Stimulated activated CD4-positive, alpha-beta T cell treated with anti-CD3 and anti-CD28 coated beads, TNF-alpha, amount 100 ng/mL, for 24 hours (primary cell): ENCODE results near the gene USP32.
A peak's percentile ranks its signal among the peaks of the same experiment; 100 is the strongest.

Experiments
- DNase-seq, 3 experiments: peaks; one replicate each; pipeline ENCODE4 v3.0.0-alpha.2; 2020; ENCODE audit warnings: low read depth in 3 of 3

USP32 gene

DNA sequence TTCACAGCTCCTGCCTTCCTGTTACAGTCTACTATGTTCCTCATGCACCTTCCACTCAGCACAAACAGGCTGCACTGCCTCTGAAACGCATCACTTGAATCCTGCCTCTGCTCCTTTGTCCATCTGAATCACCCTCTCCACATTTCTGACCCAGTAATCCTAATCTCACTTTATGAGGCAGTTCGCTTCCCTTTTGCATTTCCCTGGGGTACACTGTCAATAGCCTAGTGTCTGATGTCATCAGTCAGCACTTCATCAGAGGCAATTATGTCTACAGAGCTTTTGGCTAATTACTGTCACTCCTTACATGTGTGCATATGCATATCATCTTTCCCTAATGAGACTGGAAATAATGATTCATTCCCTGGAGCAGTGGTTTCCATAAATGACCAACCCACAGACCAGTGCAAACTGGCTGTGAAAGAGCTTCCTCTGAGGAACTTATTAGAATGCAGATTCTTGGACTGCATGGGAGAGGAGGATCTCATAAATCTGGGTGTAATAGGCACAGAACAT lies 218.6 kb downstream of the USP32 start:
- no peak for DNase-seq

DNA sequence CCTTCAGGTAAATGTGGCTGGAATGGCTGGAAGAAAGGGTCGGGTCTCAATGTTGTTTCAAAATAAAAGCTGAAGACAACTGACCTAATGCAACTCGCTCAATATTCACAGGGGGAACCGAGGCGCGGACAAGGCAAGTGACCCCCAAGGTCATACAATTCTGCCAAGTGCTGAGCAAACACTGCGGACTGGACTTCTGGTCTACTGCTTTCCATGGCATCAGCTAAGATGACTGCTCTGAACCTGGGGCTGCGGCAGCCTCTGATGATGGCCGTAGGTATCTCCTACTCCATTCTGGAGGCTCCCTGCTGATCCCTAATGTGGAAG lies 220.2 kb downstream of the USP32 start:
- no peak for DNase-seq

- no peak for DNase-seq
Observed at GRCh38 chr17:60170835-60171752, 220.8 kb downstream of the USP32 start.

DNA sequence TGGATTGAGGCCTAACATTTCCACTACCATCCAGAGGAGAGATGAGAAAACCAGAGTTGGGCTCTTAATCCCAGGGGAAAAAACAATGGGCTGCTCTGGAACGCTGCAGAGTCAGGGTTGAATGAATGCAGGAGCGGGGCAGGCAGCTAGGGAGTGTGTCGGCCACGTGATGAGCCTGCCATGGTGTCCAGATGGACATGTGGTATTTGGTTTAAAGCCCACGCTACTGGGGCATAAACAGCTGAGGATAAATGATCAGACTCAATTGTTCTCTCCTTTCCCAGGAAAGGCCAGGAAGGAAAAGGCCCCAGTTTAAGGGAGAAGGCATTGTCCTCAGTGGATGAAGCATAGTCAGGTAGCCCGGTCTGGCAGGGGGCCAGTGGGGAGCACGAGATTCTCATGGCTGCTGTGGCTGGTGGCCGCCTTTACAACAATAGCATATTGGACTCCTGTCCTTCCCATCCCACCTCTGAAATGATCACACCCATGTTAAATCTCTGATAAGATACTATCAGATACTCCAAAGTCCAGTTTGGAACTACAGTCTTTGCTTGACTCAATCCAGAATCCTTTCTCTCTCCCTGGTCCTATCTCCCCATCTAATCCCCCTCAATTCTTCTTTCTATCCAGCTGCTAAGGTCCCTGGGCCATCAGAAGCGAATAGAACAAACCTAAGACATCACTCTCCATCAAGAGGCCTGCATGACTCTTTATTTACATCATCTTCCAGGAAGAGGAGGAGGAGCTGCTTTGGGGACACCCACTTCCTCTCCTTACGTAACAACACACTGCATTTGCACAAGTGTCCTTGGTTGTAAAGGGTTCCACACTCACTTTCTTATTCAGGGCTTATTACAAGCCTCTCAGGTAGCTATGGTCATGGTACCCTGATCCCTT lies 221.8 kb downstream of the USP32 start:
- no peak for DNase-seq

DNA sequence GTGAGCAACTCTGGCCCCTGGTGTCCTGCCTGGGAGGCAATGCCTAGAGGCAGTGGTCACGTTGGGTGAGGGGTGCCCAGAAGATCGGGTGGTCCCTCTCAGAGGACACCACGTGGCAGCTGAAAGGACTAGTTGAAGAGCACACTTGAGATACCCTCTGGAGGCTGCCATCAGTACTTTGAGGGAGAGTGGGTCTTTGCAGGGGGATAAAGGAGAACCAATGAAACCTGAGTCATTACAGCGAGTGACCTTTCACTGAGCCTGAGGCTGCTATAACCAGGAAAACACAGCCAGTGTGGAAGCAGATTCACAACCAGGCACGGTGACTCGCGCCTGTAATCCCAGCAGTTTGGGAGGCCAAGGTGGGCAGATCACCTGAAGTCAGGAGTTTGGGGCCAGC lies 223.3 kb downstream of the USP32 start:
- DNase-seq: no peak

DNA sequence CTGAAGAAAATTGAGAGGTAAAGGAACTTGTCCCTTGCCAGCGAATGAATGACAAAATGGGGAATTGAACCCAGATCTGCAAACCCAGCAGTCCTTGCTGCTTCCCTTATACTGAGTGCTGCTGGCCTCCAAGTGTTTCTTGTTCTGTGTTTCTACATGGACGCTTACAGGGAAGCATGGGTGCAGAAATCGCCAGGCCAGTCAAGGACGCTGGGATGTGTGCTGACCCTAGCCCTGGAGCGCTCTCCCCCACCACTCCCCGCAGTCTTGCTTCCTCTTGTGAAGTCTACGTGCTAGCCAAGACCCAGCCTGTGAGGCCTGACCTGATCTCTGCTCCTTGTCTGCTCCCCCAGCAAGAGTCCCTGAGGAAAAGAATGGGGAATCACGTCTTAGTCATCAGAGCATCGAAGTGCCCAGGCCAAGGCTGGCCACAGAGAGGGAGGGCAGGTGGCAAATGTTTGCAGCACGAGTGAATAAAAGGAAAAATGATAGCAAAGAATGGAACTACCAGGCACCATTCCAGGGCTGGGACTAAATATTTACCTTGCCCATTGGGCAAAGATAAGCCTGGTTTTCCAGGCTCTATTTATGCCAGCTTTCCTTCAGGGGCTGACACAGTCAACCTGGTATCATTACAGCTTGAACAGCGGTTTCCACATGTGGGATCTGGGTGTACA lies 224.7 kb downstream of the USP32 start:
- no peak for DNase-seq

DNA sequence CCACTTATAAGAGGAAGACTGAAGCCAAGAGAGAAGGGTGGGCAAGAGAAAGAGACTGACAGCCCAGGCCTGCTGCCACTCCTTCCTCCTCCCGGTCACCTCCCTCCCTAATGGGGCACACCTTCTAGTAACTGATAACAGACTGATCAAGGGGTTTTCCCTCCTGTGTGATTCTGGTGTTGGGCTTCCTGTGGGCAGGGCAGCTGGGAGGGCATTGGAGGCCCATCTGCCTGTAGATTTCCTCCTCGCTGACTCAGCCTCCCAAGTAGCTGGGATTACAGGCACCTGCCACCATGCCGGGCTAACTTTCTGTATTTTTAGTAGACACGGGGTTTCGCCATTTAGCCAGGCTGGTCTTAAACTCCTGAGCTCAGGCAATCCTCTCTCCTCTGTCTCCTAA lies 226.0 kb downstream of the USP32 start:
- peak in 1 of 3 experiments; percentile 34 for DNase-seq

DNA sequence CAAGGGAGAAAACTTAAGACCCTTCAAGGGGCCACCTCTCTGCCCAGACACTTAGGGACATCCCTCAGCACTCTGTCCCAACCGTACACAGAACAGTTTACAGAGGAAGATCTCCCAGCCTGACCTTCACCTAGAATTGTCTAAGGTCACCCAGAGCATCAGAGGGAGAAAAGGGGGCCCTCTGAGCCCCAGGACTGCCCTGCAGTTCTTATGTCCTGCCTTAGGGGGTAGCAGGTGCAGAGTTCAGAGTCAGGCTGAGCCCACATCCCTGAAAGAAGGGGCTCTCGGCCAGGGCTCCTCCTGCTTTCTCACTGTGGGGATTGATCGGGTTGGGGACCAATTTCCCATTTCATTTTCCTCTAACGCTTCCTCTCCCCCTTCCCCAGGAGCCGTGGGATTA lies 226.7 kb downstream of the USP32 start:
- DNase-seq: no peak

- DNase-seq: no peak
Observed at GRCh38 chr17:60164697-60165096, 227.2 kb downstream of the USP32 start.

DNA sequence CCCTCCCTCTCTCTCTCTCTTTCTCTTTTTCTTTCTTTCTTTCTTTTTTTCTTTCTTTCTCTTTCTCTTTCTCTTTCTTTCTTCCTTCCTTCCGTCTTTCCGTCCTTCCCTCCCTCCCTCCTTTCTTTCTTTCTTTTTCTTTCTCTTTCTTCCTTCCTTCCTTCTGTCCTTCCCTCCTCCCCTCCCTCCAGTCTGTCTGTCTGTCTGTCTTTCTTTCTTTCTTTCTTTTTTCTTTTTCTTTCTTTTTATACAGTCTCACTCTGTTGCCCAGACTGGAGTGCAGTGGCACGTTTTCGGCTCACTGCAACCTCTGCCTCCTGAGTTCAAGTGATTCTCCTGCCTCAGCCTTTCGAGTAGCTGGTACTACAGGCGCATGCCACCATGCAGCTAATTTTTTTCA lies 227.8 kb downstream of the USP32 start:
- no peak for DNase-seq

- DNase-seq: no peak
Observed at GRCh38 chr17:60163108-60163784, 228.7 kb downstream of the USP32 start.

- DNase-seq: no peak
Observed at GRCh38 chr17:60161598-60162330, 230.2 kb downstream of the USP32 start.

- DNase-seq: no peak
Observed at GRCh38 chr17:60160829-60161501, 231.0 kb downstream of the USP32 start.

- DNase-seq: no peak
Observed at GRCh38 chr17:60159479-60159866, 232.5 kb downstream of the USP32 start.

DNA sequence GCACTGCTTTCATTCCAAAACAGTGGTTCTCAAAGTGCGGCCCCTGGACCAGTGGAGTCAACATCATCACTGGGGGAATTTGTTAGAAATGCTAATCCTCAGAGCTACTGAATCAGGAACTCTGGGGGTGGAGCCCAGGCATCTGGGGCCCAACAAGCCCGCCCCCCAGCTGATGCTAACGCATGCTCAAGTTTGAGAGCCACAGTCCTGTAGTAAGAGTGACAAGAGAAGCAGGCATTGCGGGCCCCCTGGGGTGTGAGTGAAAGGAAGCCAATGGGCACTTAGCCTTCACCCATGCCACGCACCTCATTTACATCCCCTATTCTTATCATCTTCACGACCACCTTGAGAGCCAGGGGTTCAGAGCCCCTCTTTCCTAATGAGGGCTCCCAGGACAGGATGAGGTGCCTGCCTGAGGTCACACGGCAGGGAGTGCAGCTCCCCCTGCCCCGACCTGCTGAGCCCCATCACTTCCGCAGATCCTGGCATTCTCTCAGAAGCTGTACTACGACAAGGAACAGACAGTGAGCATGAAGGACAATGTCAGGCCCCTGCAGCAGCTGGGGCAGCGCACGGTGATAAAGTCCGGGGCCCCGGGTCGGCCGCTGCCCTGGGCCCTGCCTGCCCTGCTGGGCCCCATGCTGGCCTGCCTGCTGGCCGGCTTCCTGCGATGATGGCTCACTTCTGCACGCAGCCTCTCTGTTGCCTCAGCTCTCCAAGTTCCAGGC lies 233.0 kb downstream of the USP32 start:
- no peak for DNase-seq

- DNase-seq: no peak
Observed at GRCh38 chr17:60157487-60158040, 234.4 kb downstream of the USP32 start.

GRCh38 chr17:60156746-60157145 lies 235.2 kb downstream of the USP32 start:
- DNase-seq: no peak

DNA sequence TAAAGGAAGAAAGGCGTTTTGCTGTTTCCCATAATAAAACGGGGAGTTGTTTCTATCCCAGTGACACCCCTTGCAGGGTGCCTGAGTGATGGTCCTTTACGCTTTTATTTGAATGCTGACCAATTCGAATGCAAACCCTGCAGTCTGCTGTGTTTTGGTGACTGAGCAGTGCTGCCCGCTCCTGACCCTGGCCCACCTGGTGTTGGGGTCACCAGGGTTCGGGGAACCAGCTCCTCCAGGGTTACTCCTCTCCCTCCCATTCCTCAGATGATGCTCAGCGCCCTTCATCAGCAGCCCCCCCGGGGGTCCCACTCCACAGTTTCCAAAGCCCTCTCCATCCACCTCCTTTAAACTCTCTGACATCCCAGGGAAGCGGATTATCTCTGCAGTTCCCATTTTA lies 236.1 kb downstream of the USP32 start:
- DNase-seq: no peak

DNA sequence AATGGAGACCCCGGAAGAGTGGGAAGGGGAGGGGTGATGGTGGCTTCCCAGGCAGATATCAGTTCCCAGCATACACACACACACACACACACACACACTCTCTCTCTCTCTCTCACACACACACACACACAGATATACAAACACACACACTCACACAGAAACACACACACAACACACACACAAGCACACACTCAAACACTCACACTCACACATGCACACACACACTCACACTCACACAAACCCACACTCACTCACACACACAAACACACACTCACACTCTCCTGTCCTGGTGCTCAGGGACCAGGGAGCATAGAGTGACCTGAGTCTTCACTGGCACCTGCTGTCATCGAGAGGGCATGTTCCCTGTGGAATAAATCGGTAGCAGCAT lies 236.5 kb downstream of the USP32 start:
- DNase-seq: no peak
